Sigmoid colon (tissue), 7 donors: ENCODE results near the gene PDLIM5. TPM values are rescaled to one million over a fixed set of nuclear protein-coding genes. Genes with fewer than 3 reads are reported as not detected.

Experiments used
- DNase-seq: peaks from one replicate; pipeline ENCODE4 v3.0.0-alpha.2; 2019
- H3K27ac ChIP-seq, 4 donors: fragments of 200-600 bp; sonication (generic); one replicate each; pipeline ENCODE4 v1.5.1; 2016 to 2019; ENCODE audit warnings: mild to moderate bottlenecking in 1 of 4
- H3K27me3 ChIP-seq, 3 donors: fragments of 200-600 bp; sonication (generic); one replicate each; pipeline ENCODE4 v1.5.1; 2019; ENCODE audit warnings: mild to moderate bottlenecking in 1 of 3
- H3K36me3 ChIP-seq, 4 donors: fragments of 200-600 bp; sonication (generic); one replicate each; pipeline ENCODE4 v1.5.1; 2016 to 2019
- H3K4me1 ChIP-seq, 4 donors: fragments of 200-600 bp; sonication (generic); one replicate each; pipeline ENCODE4 v1.5.1; 2017 to 2019
- H3K4me3 ChIP-seq, 4 donors: fragments of 200-600 bp; sonication (generic); one replicate each; pipeline ENCODE4 v1.5.1; 2017 to 2019; ENCODE audit warnings: mild to moderate bottlenecking in 2 of 4, moderate library complexity in 1 of 4
- H3K9me3 ChIP-seq, 4 donors: fragments of 200-600 bp in 3 of 4; sonication (generic) in 3 of 4; one replicate each; pipeline versions ENCODE4 v1.5.1 to v1.6.1; 2013 to 2019
- CTCF ChIP-seq, 4 experiments: fragments of 450-650 bp in 3 of 4; fragments of 200-600 bp in 1 of 4; IDR thresholded peaks; one replicate each; pipeline ENCODE4 v1.5.1; 2016 to 2019; ENCODE audit warnings: antibody characterized with exemption in 4 of 4, mild to moderate bottlenecking in 3 of 4, moderate library complexity in 2 of 4
- EP300 ChIP-seq, 4 donors: sonication (generic); formaldehyde crosslinking; IDR thresholded peaks; one replicate each; pipeline ENCODE4 v1.6.1; 2017; ENCODE audit warnings: antibody characterized with exemption in 4 of 4
- POLR2A ChIP-seq, 2 donors: fragments of 450-650 bp; IDR thresholded peaks; one replicate each; pipeline ENCODE4 v1.6.1; 2016; ENCODE audit warnings: antibody characterized with exemption in 2 of 2, mild to moderate bottlenecking in 2 of 2, moderate library complexity in 2 of 2
- POLR2AphosphoS5 ChIP-seq, 4 donors: sonication (generic); formaldehyde crosslinking; IDR thresholded peaks; one replicate each; pipeline ENCODE4 v1.6.1; 2017; ENCODE audit warnings: antibody characterized with exemption in 4 of 4
- WGBS, 2 donors: extraction: QIAGEN DNeasy Blood & Tissue Kit; methylation state at CpG; one replicate each; pipeline ENCODE4 v1.1.7; 2013; 5-methylcytosine and 5-hydroxymethylcytosine counted together
- intact Hi-C: fragments of 100-400 bp; cut with DNase I; formaldehyde crosslinking; loops from one replicate; pipeline ENCODE4 v1.15.1; 2023
- polyA plus RNA-seq, 3 donors: library from polyadenylated mRNA; stranded (reverse); fragments of 200-250 nt; gene quantifications; one replicate each; pipeline ENCODE4 v1.2.3, GENCODE V29; 2013
- total RNA-seq, 4 donors: library from RNA; depleted of rRNA; stranded (reverse); fragments of >200 nt; gene quantifications; one replicate each; pipeline ENCODE4 v1.1.0, GENCODE V29; 2016
- donor health status: healthy with polysubstance abuse.
- donor health status: Bipolar disorder and iron deficiency.
- donor health status: healthy.

PDLIM5 gene
- total and polyA plus RNA-seq, 7 donors: 31.2 to 221 (median 167) TPM

- TF ChIP-seq POLR2A (IDR thresholded peaks at IDR 0.05) (no peak), CTCF (IDR thresholded peaks at IDR 0.05) (no peak), EP300 (IDR thresholded peaks at IDR 0.05) (no peak), POLR2AphosphoS5 (IDR thresholded peaks at IDR 0.05) (no peak)
- no peak for DNase-seq
- Histone ChIP-seq H3K27ac (peak overlapping the region in 1 of 4 donors; percentile 23), H3K9me3 (no peaks in the 10 kb centered on the region), H3K36me3 (peaks cover 0 to 19% (median 8%) of the 10 kb centered on the region in 4 donors), H3K4me1 (peaks cover 0 to 36% (median 24%) of the 10 kb centered on the region in 4 donors), H3K27me3 (no peaks in the 10 kb centered on the region), H3K4me3 (no peak overlapping the region)
- 75 to 76% methylated on average over 3 of the region's 3 CpGs for WGBS, 2 donors
- intact Hi-C loops: loop anchor here (5.0 kb wide), 1 partner anchor 132 kb away; the partner anchor contains the start of gene PDLIM5
These were observed 132.3 kb downstream of the PDLIM5 start for GRCh38 chr4:94583914-94584641.

GRCh38 chr4:94588896-94589693 lies 137.4 kb downstream of the PDLIM5 start:
- TF ChIP-seq POLR2AphosphoS5 (IDR thresholded peaks at IDR 0.05) (no peak), EP300 (IDR thresholded peaks at IDR 0.05) (no peak), POLR2A (IDR thresholded peaks at IDR 0.05) (no peak), CTCF (IDR thresholded peaks at IDR 0.05) (no peak)

GRCh38 chr4:94590493-94590892 lies 138.8 kb downstream of the PDLIM5 start:
- Histone ChIP-seq H3K36me3 (peaks cover 0 to 37% (median 13%) of the 10 kb centered on the region in 4 donors), H3K9me3 (no peaks in the 10 kb centered on the region), H3K27me3 (no peaks in the 10 kb centered on the region), H3K4me3 (no peak overlapping the region), H3K4me1 (peaks cover 0 to 24% (median 21%) of the 10 kb centered on the region in 4 donors), H3K27ac (no peak overlapping the region)
- no peak for TF ChIP-seq CTCF (IDR thresholded peaks at IDR 0.05)
- TF ChIP-seq EP300 (IDR thresholded peaks at IDR 0.05): no peak
- TF ChIP-seq POLR2A (IDR thresholded peaks at IDR 0.05): no peak
- no peak for TF ChIP-seq POLR2AphosphoS5 (IDR thresholded peaks at IDR 0.05)
- DNase-seq: no peak
- intact Hi-C loops: loop anchor here (10.0 kb wide), 1 partner anchor 286 kb away; no protein-coding TSS in a partner anchor
- WGBS, 2 donors: 75 to 76% methylated on average over 2 of the region's 2 CpGs

More at GRCh38 chr4:94588896-94589693, 137.4 kb downstream of the PDLIM5 start:
- 67 to 70% methylated on average over 1 of the region's 1 CpG for WGBS, 2 donors
- Histone ChIP-seq H3K9me3 (no peaks in the 10 kb centered on the region), H3K36me3 (peaks cover 0 to 39% (median 13%) of the 10 kb centered on the region in 4 donors), H3K27ac (peak overlapping the region in 1 of 4 donors; percentile 27), H3K27me3 (no peaks in the 10 kb centered on the region), H3K4me1 (peaks cover 0 to 23% (median 21%) of the 10 kb centered on the region in 4 donors), H3K4me3 (no peak overlapping the region)
- intact Hi-C loops: no loop called here
- DNase-seq: no peak

GRCh38 chr4:94591289-94591688 lies 139.5 kb downstream of the PDLIM5 start:
- peaks cover 0 to 29% (median 9%) of the 10 kb centered on the region in 4 donors for H3K36me3 ChIP-seq
- H3K27me3 ChIP-seq: no peaks in the 10 kb centered on the region
- no peaks in the 10 kb centered on the region for H3K9me3 ChIP-seq
- TF ChIP-seq EP300 (IDR thresholded peaks at IDR 0.05): no peak
- TF ChIP-seq POLR2AphosphoS5 (IDR thresholded peaks at IDR 0.05): no peak
- no peak for TF ChIP-seq CTCF (IDR thresholded peaks at IDR 0.05)
- no peak for TF ChIP-seq POLR2A (IDR thresholded peaks at IDR 0.05)
- H3K4me1 ChIP-seq: peaks cover 0 to 27% (median 21%) of the 10 kb centered on the region in 4 donors
- intact Hi-C loops: loop anchor here (10.0 kb wide), 1 partner anchor 286 kb away; no protein-coding TSS in a partner anchor
- H3K27ac ChIP-seq: no peak overlapping the region
- H3K4me3 ChIP-seq: no peak overlapping the region
- 94 to 97% methylated on average over 2 of the region's 2 CpGs for WGBS, 2 donors
- DNase-seq: no peak
